Effector memory CD8-positive, alpha-beta T cell (primary cell): ENCODE results near the gene COL27A1.

Experiments used
- ATAC-seq: fragments of 150-1000 bp; cut with Tn5 transposase; replicated peaks from 2 replicates; pipeline ENCODE4 v1.10.0; 2021; ENCODE audit warnings: mild to moderate bottlenecking, moderate library complexity
- DNase-seq, 3 experiments: peaks; one replicate each; pipeline ENCODE4 v3.0.0; 2021
- H3K27ac Mint-ChIP-seq, 2 donors: one replicate each; pipeline ENCODE4 v1.8.0; 2022; ENCODE audit warnings: mild to moderate bottlenecking in 2 of 2, mixed read lengths in 2 of 2, moderate library complexity in 2 of 2
- H3K27me3 Mint-ChIP-seq, 2 donors: one replicate each; pipeline ENCODE4 v1.8.0; 2022; ENCODE audit warnings: mixed read lengths in 2 of 2
- H3K36me3 Mint-ChIP-seq: one replicate; pipeline ENCODE4 v1.8.0; 2022; ENCODE audit warnings: mild to moderate bottlenecking, moderate library complexity, mixed read lengths; ENCODE audit not compliant: insufficient read depth
- H3K4me1 Mint-ChIP-seq, 2 donors: one replicate each; pipeline ENCODE4 v1.8.0; 2022; ENCODE audit warnings: low read depth in 2 of 2, mixed read lengths in 2 of 2
- H3K4me3 Mint-ChIP-seq, 2 donors: one replicate each; pipeline ENCODE4 v1.8.0; 2022; ENCODE audit warnings: mild to moderate bottlenecking in 2 of 2, mixed read lengths in 2 of 2, moderate library complexity in 2 of 2
- H3K9me3 Mint-ChIP-seq, 2 donors: one replicate each; pipeline ENCODE4 v1.8.0; 2022; ENCODE audit warnings: mixed read lengths in 2 of 2

The COL27A1 gene

GRCh38 chr9:114356792-114357191 is 201.5 kb downstream of the COL27A1 start:
- Mint-ChIP-seq H3K27me3 (no peaks in the 10 kb centered on the region), H3K36me3 (peaks cover 98% of the 10 kb centered on the region), H3K27ac (peak overlapping the region; percentile 82 to 91), H3K4me3 (no peak overlapping the region), H3K9me3 (no peaks in the 10 kb centered on the region), H3K4me1 (peaks cover 36 to 39% of the 10 kb centered on the region in 2 donors)
- ATAC-seq (no peak), DNase-seq (no peak)

DNA sequence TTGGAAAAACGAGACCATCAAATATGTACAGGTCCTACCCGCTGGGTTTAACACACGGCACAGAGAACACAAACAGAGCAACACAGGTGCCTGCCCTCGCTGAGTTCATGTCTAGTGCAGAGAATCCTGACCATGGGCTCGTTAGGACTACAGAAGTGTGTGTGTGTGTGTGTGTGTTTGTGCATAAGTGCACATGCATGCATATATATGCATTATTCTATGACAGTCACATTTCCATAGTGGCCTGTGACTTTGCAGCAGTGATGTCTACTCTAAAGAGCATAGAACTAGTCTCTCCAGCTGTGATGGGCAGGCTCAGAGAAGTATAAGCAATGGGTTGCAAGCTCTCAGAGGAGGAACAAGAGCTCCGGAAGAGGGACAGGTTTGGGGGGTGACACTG is 202.0 kb downstream of the COL27A1 start:
- DNase-seq (no peak), ATAC-seq (no peak)
- Mint-ChIP-seq H3K27ac (peak overlapping the region; percentile 82 to 91), H3K4me3 (peak overlapping the region in 1 of 2 donors; percentile 33), H3K9me3 (no peaks in the 10 kb centered on the region), H3K36me3 (peaks cover 98% of the 10 kb centered on the region), H3K4me1 (peaks cover 36% of the 10 kb centered on the region in 2 donors), H3K27me3 (no peaks in the 10 kb centered on the region)

DNA sequence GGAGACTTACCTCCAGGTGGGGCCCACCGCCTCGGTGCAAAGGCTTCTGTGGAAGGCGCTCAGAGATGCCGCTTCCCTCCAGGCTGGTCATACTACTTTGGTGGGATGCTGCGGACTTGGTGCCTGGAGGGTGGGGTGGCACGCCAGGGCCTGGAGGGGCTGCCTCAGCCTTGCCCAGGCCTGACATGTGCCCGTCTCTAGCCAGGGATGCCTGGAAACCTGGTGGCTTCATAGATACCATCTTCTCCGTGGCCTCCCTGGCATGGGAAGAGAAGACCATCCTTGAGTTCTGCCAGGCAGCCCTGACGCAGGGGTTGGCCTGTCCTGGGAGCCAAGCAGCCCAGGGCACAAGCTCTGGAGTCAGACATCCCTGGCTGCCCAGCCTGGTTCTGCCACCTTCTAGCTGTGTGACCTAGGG is 202.6 kb downstream of the COL27A1 start:
- peaks cover 98% of the 10 kb centered on the region for H3K36me3 Mint-ChIP-seq
- peak overlapping the region; percentile 82 to 91 for H3K27ac Mint-ChIP-seq
- no peak overlapping the region for H3K4me3 Mint-ChIP-seq
- no peaks in the 10 kb centered on the region for H3K27me3 Mint-ChIP-seq
- no peaks in the 10 kb centered on the region for H3K9me3 Mint-ChIP-seq
- peaks cover 38 to 39% of the 10 kb centered on the region in 2 donors for H3K4me1 Mint-ChIP-seq
- no peak for ATAC-seq
- no peak for DNase-seq

DNA sequence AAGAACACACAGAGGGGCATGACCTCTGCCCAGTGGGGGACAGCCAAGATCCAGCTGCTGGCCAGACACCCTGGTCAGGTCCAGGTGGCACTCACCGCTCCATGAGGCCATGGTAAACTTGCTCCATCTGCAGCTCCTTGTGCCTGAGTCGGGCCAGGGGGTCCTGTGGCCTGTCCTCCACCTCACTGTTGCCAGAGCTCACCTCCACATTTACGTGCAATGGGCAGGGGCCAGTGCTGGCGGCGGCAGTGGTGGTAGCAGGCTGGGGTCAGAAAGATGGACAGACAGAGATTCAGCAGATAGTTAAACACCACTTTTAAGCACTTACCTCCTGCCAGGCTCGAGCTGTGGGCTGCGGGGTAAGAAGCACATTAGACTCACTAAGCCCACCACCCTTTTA is 204.5 kb downstream of the COL27A1 start:
- Mint-ChIP-seq H3K4me1 (peaks cover 56 to 57% of the 10 kb centered on the region in 2 donors), H3K27ac (peak overlapping the region; percentile 91 to 96), H3K27me3 (no peaks in the 10 kb centered on the region), H3K4me3 (no peak overlapping the region), H3K36me3 (peaks cover 100% of the 10 kb centered on the region), H3K9me3 (no peaks in the 10 kb centered on the region)
- ATAC-seq, result no peak
- no peak for DNase-seq

DNA sequence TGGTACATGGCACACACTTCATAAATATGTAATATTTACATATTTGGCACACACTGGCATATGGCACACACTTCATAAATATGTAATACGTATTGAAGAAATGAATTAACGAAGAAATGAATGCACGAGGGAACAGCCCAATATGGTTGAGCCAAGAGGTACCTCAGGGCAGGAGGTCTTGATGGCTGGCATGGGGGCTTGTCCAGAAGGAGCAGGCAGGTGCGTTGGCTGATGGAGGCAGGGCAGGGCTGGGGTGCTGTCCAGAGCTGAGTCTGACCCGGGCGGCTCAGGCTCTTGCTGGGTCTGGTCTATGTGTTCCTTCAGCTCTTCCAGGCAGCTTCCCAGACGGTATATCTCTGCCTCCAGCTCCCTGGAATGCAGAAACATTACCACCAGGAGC is 206.2 kb downstream of the COL27A1 start:
- peak overlapping the region; percentile 91 to 96 for H3K27ac Mint-ChIP-seq
- no peak overlapping the region for H3K4me3 Mint-ChIP-seq
- ATAC-seq (no peak), DNase-seq (no peak)
- H3K27me3 Mint-ChIP-seq, result no peaks in the 10 kb centered on the region
- H3K4me1 Mint-ChIP-seq, result peaks cover 61 to 65% of the 10 kb centered on the region in 2 donors
- H3K9me3 Mint-ChIP-seq, result no peaks in the 10 kb centered on the region
- H3K36me3 Mint-ChIP-seq, result peaks cover 96% of the 10 kb centered on the region
